ENCODE results near the gene SCAPER.

DNA sequence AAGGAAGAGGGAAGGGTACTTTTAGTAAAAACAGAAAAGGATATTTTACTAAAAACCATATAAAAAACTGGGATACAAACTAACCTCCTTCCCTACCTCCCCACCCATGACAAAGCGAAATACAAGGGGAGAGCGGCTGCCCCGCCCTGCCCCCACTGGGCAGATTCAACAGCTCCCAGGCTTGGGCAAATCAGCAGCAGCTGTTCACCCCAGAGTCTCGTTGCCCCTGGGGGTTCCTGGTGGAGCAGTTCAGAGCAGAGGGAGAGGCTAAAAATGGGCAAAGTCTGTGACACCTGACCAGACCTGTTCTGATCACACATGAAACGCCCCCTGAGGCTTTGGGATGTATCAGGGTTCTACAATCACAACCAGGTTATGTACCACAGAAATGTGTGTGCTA is 591.4 kb downstream of the SCAPER start:
- no peak for TF ChIP-seq POLR2AphosphoS5 (IDR thresholded peaks at IDR 0.05; ENCODE audit: low read depth, low read length)
- TF ChIP-seq, protein P1, sequence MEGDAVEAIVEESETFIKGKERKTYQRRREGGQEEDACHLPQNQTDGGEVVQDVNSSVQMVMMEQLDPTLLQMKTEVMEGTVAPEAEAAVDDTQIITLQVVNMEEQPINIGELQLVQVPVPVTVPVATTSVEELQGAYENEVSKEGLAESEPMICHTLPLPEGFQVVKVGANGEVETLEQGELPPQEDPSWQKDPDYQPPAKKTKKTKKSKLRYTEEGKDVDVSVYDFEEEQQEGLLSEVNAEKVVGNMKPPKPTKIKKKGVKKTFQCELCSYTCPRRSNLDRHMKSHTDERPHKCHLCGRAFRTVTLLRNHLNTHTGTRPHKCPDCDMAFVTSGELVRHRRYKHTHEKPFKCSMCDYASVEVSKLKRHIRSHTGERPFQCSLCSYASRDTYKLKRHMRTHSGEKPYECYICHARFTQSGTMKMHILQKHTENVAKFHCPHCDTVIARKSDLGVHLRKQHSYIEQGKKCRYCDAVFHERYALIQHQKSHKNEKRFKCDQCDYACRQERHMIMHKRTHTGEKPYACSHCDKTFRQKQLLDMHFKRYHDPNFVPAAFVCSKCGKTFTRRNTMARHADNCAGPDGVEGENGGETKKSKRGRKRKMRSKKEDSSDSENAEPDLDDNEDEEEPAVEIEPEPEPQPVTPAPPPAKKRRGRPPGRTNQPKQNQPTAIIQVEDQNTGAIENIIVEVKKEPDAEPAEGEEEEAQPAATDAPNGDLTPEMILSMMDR (IDR thresholded peaks at IDR 0.05 in 2 of 3, conservative IDR thresholded peaks at IDR 0.05 in 1 of 3; ENCODE audit: borderline replicate concordance in 1 of 3, insufficient read depth in 1 of 3, low read depth in 2 of 3, low read length in 2 of 3) = no peak
- no peak for TF ChIP-seq EZH2 (IDR thresholded peaks at IDR 0.05)
- no peak for TF ChIP-seq SP1 (IDR thresholded peaks at IDR 0.05; ENCODE audit: low read depth)
- no peak for TF ChIP-seq RAD21 (IDR thresholded peaks at IDR 0.05; ENCODE audit: low read depth)
- no peak for TF ChIP-seq EZH2phosphoT487 (IDR thresholded peaks at IDR 0.05; ENCODE audit: borderline replicate concordance)
- TF ChIP-seq ELF1 (IDR thresholded peaks at IDR 0.05; ENCODE audit: borderline replicate concordance, low read depth) = no peak
- TF ChIP-seq SRF (IDR thresholded peaks at IDR 0.05; ENCODE audit: low read depth) = no peak
- TF ChIP-seq POLR2A (IDR thresholded peaks at IDR 0.05; ENCODE audit: borderline replicate concordance, extremely low read depth, insufficient read depth, insufficient read length) = no peak
- TF ChIP-seq, protein P2, sequence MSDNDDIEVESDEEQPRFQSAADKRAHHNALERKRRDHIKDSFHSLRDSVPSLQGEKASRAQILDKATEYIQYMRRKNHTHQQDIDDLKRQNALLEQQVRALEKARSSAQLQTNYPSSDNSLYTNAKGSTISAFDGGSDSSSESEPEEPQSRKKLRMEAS (IDR thresholded peaks at IDR 0.05) = no peak
- TF ChIP-seq, protein P3, sequence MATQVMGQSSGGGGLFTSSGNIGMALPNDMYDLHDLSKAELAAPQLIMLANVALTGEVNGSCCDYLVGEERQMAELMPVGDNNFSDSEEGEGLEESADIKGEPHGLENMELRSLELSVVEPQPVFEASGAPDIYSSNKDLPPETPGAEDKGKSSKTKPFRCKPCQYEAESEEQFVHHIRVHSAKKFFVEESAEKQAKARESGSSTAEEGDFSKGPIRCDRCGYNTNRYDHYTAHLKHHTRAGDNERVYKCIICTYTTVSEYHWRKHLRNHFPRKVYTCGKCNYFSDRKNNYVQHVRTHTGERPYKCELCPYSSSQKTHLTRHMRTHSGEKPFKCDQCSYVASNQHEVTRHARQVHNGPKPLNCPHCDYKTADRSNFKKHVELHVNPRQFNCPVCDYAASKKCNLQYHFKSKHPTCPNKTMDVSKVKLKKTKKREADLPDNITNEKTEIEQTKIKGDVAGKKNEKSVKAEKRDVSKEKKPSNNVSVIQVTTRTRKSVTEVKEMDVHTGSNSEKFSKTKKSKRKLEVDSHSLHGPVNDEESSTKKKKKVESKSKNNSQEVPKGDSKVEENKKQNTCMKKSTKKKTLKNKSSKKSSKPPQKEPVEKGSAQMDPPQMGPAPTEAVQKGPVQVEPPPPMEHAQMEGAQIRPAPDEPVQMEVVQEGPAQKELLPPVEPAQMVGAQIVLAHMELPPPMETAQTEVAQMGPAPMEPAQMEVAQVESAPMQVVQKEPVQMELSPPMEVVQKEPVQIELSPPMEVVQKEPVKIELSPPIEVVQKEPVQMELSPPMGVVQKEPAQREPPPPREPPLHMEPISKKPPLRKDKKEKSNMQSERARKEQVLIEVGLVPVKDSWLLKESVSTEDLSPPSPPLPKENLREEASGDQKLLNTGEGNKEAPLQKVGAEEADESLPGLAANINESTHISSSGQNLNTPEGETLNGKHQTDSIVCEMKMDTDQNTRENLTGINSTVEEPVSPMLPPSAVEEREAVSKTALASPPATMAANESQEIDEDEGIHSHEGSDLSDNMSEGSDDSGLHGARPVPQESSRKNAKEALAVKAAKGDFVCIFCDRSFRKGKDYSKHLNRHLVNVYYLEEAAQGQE (IDR thresholded peaks at IDR 0.05; ENCODE audit: low read depth) = no peak

All from HCT116 (cell line).